ENCODE results near the gene STXBP5L.

DNA sequence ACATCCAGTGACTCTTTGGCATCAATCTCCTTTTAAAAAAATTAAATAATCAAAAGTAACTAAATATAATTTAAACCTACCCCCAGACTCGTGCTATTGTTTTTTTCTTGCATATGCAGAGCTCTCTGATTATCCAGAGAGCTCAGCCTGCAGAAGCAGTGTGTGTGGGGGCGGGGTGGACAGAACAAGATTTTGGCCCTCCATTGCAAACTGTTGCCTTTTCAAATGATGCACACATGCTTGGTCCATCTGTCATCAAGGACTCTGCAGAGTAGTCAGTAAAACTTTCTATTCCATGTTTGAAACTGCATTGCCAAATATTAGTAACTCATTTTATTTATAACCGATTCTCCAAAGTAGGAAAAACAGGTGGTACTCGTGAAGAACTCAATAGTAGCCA is 28.6 kb upstream of the STXBP5L start:
- TF ChIP-seq CTCF (conservative IDR thresholded peaks at IDR 0.05; ENCODE audit: low read depth, low read length), result no peak
- no peak for TF ChIP-seq SMC3 (IDR thresholded peaks at IDR 0.05; ENCODE audit: low read depth, low read length)
- no peak for TF ChIP-seq USF2 (IDR thresholded peaks at IDR 0.05; ENCODE audit: low read depth, low read length)
- TF ChIP-seq MAFK (IDR thresholded peaks at IDR 0.05; ENCODE audit: low read depth, low read length), result no peak
- TF ChIP-seq CEBPB (IDR thresholded peaks at IDR 0.05; ENCODE audit: low read depth, low read length), result no peak
- TF ChIP-seq RAD21 (IDR thresholded peaks at IDR 0.05; ENCODE audit: low read length), result no peak
